ENCODE data around the gene MCF2L2. TPM values are rescaled to one million over a fixed set of nuclear protein-coding genes. Genes with fewer than 3 reads are reported as not detected.

The MCF2L2 gene
- total and polyA plus RNA-seq, 2 donors (not counting 3 experiments of a cell fraction or from before 2014, with no cell fraction given), result 0.15 to 1.1 TPM

GRCh38 chr3:183377307-183377959, 51.0 kb downstream of the MCF2L2 start:
- H3K4me3 ChIP-seq (replicated peaks in 1 of 3; ENCODE audit: insufficient read depth in 1 of 3, low read depth in 1 of 3, low read length in 3 of 3), result no peak overlapping the region
- no TSS peak for BruUV-seq (replicated peaks)
- no peak for DNase-seq (ENCODE audit: low read depth, low spot score)
- no peaks in the 10 kb centered on the region for H3K79me2 ChIP-seq (ENCODE audit: control insufficient read depth, insufficient read depth, low read length)
- dilution Hi-C loops (cut with MboI; ENCODE audit: extremely low pct_ligation_motif_present, low sequenced_read_pairs) (no loop called here), intact Hi-C loops (cut with micrococcal nuclease) (no loop called here)
- H3K4me2 ChIP-seq (ENCODE audit: insufficient read depth, low read length), result no peak overlapping the region
- no peak overlapping the region for H3K9ac ChIP-seq (replicated peaks; ENCODE audit: extremely low read depth, insufficient read depth, low read length)
- H3K27ac ChIP-seq (ENCODE audit: insufficient read depth, low read depth, low read length), result no peak overlapping the region
- no peaks in the 10 kb centered on the region for H3K9me3 ChIP-seq (replicated peaks; ENCODE audit: control insufficient read depth, insufficient read depth, low read length)
- no peak overlapping the region for H2AFZ ChIP-seq (ENCODE audit: low read depth, low read length)
- no peaks in the 10 kb centered on the region for H3K9me1 ChIP-seq (replicated peaks; ENCODE audit: control insufficient read depth, extremely low read depth, insufficient read depth, low read length)
- ChIA-PET CTCF (interaction anchor here (11.0 kb wide), 1 partner anchor 195 kb away, joined by 816 read pairs; no protein-coding TSS in a partner anchor), POLR2A (no interaction called here)
- TF ChIP-seq GATA2 (IDR thresholded peaks at IDR 0.05; ENCODE audit: insufficient read depth, insufficient read length, low read depth, low read length), result no peak
- TF ChIP-seq POLR2A (IDR thresholded peaks at IDR 0.05; ENCODE audit: low read depth, low read length), result no peak
- no peaks in the 10 kb centered on the region for H3K27me3 ChIP-seq (ENCODE audit: control insufficient read depth in 2 of 2, insufficient read depth in 2 of 2, low read length in 2 of 2)
- FAIRE-seq, result no peak
- no peaks in the 10 kb centered on the region for H3K36me3 ChIP-seq (ENCODE audit: control insufficient read depth in 2 of 2, extremely low read depth in 1 of 2, insufficient read depth in 2 of 2, low read length in 2 of 2)
- H4K20me1 ChIP-seq (replicated peaks; ENCODE audit: control insufficient read depth, extremely low read depth, insufficient read depth, low read length), result no peaks in the 10 kb centered on the region
- H3K4me1 ChIP-seq (ENCODE audit: control insufficient read depth, extremely low read depth, insufficient read depth, low read length), result no peaks in the 10 kb centered on the region

- Histone ChIP-seq H3K27me3 (ENCODE audit: control insufficient read depth in 2 of 2, insufficient read depth in 2 of 2, low read length in 2 of 2) (no peaks in the 10 kb centered on the region), H2AFZ (ENCODE audit: low read depth, low read length) (no peak overlapping the region), H3K9me1 (replicated peaks; ENCODE audit: control insufficient read depth, extremely low read depth, insufficient read depth, low read length) (no peaks in the 10 kb centered on the region), H3K9me3 (replicated peaks; ENCODE audit: control insufficient read depth, insufficient read depth, low read length) (no peaks in the 10 kb centered on the region), H3K79me2 (ENCODE audit: control insufficient read depth, insufficient read depth, low read length) (no peaks in the 10 kb centered on the region), H3K36me3 (ENCODE audit: control insufficient read depth in 2 of 2, extremely low read depth in 1 of 2, insufficient read depth in 2 of 2, low read length in 2 of 2) (no peaks in the 10 kb centered on the region), H3K4me2 (ENCODE audit: insufficient read depth, low read length) (no peak overlapping the region), H3K9ac (replicated peaks; ENCODE audit: extremely low read depth, insufficient read depth, low read length) (no peak overlapping the region), H3K27ac (ENCODE audit: insufficient read depth, low read depth, low read length) (no peak overlapping the region), H3K4me3 (replicated peaks in 1 of 3; ENCODE audit: insufficient read depth in 1 of 3, low read depth in 1 of 3, low read length in 3 of 3) (no peak overlapping the region), H4K20me1 (replicated peaks; ENCODE audit: control insufficient read depth, extremely low read depth, insufficient read depth, low read length) (no peaks in the 10 kb centered on the region), H3K4me1 (ENCODE audit: control insufficient read depth, extremely low read depth, insufficient read depth, low read length) (peaks cover 11% of the 10 kb centered on the region)
- no TSS peak for BruUV-seq (replicated peaks)
- intact Hi-C loops (cut with micrococcal nuclease) (no loop called here), dilution Hi-C loops (cut with MboI; ENCODE audit: extremely low pct_ligation_motif_present, low sequenced_read_pairs) (no loop called here)
- no peak for FAIRE-seq
- TF ChIP-seq MYC (IDR thresholded peaks at IDR 0.05; ENCODE audit: low read depth, low read length), result no peak
- TF ChIP-seq POLR2AphosphoS5 (IDR thresholded peaks at IDR 0.05; ENCODE audit: insufficient read depth, low read depth, low read length), result no peak
- no peak for TF ChIP-seq EZH2 (IDR thresholded peaks at IDR 0.05; ENCODE audit: borderline replicate concordance, low read depth, low read length, severe bottlenecking)
- TF ChIP-seq CTCF (IDR thresholded peaks at IDR 0.05; ENCODE audit: extremely low read depth in 1 of 2, insufficient read depth in 1 of 2, low read depth in 1 of 2, low read length in 2 of 2), result no peak
- TF ChIP-seq POLR2A (IDR thresholded peaks at IDR 0.05; ENCODE audit: low read depth, low read length), result no peak
- no peak for TF ChIP-seq JUN (IDR thresholded peaks at IDR 0.05; ENCODE audit: borderline replicate concordance, insufficient read depth, insufficient read length, low read depth)
- TF ChIP-seq GATA2 (IDR thresholded peaks at IDR 0.05; ENCODE audit: insufficient read depth, insufficient read length, low read depth, low read length), result no peak
- CTCF ChIA-PET, result interaction anchor here (1.6 to 11.0 kb wide), 2 partner anchors 191 to 194 kb away, joined by 7 to 816 read pairs; no protein-coding TSS in a partner anchor
- DNase-seq (ENCODE audit: low read depth, low spot score), result no peak
- POLR2A ChIA-PET, result no interaction called here
Measured at GRCh38 chr3:183375787-183376186, 52.6 kb downstream of the MCF2L2 start.
